Measurements from ENCODE around the gene DNMT3B. TPM values are rescaled to one million over a fixed set of nuclear protein-coding genes. Genes with fewer than 3 reads are reported as not detected.

Gene DNMT3B
- total and polyA plus RNA-seq, 2 donors (not counting 1 experiment from before 2014, with no cell fraction given): 0.15 to 0.47 TPM

DNA sequence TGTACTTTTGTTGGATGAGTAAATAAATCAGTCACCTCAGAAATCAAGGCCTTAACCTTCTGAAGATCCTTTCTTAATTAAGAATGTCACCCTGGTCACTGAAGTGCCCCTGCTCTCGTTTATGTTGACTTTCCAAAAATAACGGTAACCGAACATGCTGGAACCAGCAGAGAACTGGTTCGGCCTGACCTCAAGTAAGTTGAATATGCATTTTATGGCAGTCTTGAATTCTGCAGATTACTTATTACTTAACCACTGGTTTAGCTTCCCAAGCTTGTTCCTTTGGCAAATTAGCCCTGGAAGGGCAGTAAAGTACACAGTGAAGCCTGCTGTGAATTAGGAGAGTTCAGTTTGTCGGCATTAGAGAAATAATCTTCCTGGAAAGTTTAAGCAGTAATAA, 69.8 kb downstream of the DNMT3B start:
- ChIA-PET POLR2A (interaction anchor here (0.7 kb wide), 1 partner anchor 1162 kb away, joined by 5 read pairs; the partner anchor contains the start of gene RALY), CTCF (no interaction called here)
- Histone ChIP-seq H3K4me3 (ENCODE audit: control extremely low read depth in 1 of 5, extremely low read depth in 1 of 5, insufficient read depth in 1 of 5, low read depth in 2 of 5, low read length in 4 of 5) (no peak overlapping the region), H3K4me1 (ENCODE audit: control insufficient read depth in 2 of 2, insufficient read depth in 2 of 2, low read length in 2 of 2) (no peaks in the 10 kb centered on the region), H3K4me2 (replicated peaks; ENCODE audit: low read depth, low read length, poor library complexity, severe bottlenecking) (no peak overlapping the region), H3K27ac (ENCODE audit: low read length in 2 of 2) (no peak overlapping the region), H3K27me3 (replicated peaks in 1 of 4; ENCODE audit: control extremely low read depth in 1 of 4, control insufficient read depth in 3 of 4, insufficient read depth in 4 of 4, low read length in 3 of 4) (no peaks in the 10 kb centered on the region), H3K79me2 (ENCODE audit: control insufficient read depth, insufficient read depth, low read length) (peaks cover 84% of the 10 kb centered on the region), H3K9me3 (ENCODE audit: control extremely low read depth in 1 of 3, control insufficient read depth in 2 of 3, insufficient read depth in 1 of 3, low read length in 2 of 3) (no peaks in the 10 kb centered on the region), H4K20me1 (ENCODE audit: control insufficient read depth, insufficient read depth, low read length, poor library complexity, severe bottlenecking) (peaks cover 80% of the 10 kb centered on the region), H3K36me3 (replicated peaks in 1 of 2; ENCODE audit: control extremely low read depth in 1 of 2, control insufficient read depth in 1 of 2, extremely low read depth in 1 of 2, insufficient read depth in 2 of 2, low read length in 1 of 2) (peaks cover 15 to 62% of the 10 kb centered on the region in 2 experiments), H2AFZ (ENCODE audit: insufficient read depth, low read depth, low read length, poor library complexity, severe bottlenecking) (no peak overlapping the region), H3K9ac (ENCODE audit: low read length) (no peak overlapping the region)
- Mint-ChIP-seq H3K27me3 (no peaks in the 10 kb centered on the region), H3K27ac (no peak overlapping the region), H3K4me3 (no peak overlapping the region), H3K9me3 (ENCODE audit: insufficient read depth) (no peaks in the 10 kb centered on the region), H3K4me1 (peaks cover 12% of the 10 kb centered on the region)
- no peak for DNase-seq
- intact Hi-C loops (cut with micrococcal nuclease): no loop called here
- no peak for ATAC-seq (ENCODE audit: low read depth)
- 100% methylated on average over 5 of the region's 5 CpGs for WGBS (ENCODE audit: insufficient coverage)
- TF ChIP-seq, protein P1, sequence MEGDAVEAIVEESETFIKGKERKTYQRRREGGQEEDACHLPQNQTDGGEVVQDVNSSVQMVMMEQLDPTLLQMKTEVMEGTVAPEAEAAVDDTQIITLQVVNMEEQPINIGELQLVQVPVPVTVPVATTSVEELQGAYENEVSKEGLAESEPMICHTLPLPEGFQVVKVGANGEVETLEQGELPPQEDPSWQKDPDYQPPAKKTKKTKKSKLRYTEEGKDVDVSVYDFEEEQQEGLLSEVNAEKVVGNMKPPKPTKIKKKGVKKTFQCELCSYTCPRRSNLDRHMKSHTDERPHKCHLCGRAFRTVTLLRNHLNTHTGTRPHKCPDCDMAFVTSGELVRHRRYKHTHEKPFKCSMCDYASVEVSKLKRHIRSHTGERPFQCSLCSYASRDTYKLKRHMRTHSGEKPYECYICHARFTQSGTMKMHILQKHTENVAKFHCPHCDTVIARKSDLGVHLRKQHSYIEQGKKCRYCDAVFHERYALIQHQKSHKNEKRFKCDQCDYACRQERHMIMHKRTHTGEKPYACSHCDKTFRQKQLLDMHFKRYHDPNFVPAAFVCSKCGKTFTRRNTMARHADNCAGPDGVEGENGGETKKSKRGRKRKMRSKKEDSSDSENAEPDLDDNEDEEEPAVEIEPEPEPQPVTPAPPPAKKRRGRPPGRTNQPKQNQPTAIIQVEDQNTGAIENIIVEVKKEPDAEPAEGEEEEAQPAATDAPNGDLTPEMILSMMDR (IDR thresholded peaks at IDR 0.05): no peak
- no peak for TF ChIP-seq EZH2 (IDR thresholded peaks at IDR 0.05; ENCODE audit: borderline replicate concordance, insufficient read depth, low read depth, low read length, poor library complexity, severe bottlenecking)

DNA sequence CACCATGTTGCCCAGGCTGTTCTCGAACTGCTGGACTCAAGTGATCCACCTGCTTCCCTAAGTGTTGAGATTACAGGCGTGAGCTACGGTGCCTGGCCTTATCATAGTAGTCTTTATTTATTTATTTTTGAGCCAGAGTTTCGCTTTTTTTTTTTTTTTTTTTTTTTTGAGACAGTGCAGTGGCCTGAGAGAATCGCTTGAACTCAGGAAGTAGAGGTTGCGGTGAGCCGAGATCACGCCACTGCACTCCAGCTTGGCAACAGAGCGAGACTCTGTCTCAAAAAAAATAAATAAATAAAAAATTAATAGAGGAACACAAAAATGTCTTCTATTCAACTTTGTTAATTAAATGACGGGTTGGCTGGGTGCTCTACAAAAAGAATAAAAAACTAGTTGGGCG, 70.5 kb downstream of the DNMT3B start:
- Mint-ChIP-seq H3K4me3 (no peak overlapping the region), H3K4me1 (peaks cover 12% of the 10 kb centered on the region), H3K27me3 (no peaks in the 10 kb centered on the region), H3K27ac (no peak overlapping the region), H3K9me3 (ENCODE audit: insufficient read depth) (no peaks in the 10 kb centered on the region)
- Histone ChIP-seq H3K9ac (ENCODE audit: low read length) (no peak overlapping the region), H3K4me2 (replicated peaks; ENCODE audit: low read depth, low read length, poor library complexity, severe bottlenecking) (no peak overlapping the region), H3K27me3 (replicated peaks in 1 of 4; ENCODE audit: control extremely low read depth in 1 of 4, control insufficient read depth in 3 of 4, insufficient read depth in 4 of 4, low read length in 3 of 4) (no peaks in the 10 kb centered on the region), H3K9me3 (ENCODE audit: control extremely low read depth in 1 of 3, control insufficient read depth in 2 of 3, insufficient read depth in 1 of 3, low read length in 2 of 3) (no peaks in the 10 kb centered on the region), H4K20me1 (ENCODE audit: control insufficient read depth, insufficient read depth, low read length, poor library complexity, severe bottlenecking) (peaks cover 79% of the 10 kb centered on the region), H2AFZ (ENCODE audit: insufficient read depth, low read depth, low read length, poor library complexity, severe bottlenecking) (no peak overlapping the region), H3K36me3 (replicated peaks in 1 of 2; ENCODE audit: control extremely low read depth in 1 of 2, control insufficient read depth in 1 of 2, extremely low read depth in 1 of 2, insufficient read depth in 2 of 2, low read length in 1 of 2) (peaks cover 15 to 67% of the 10 kb centered on the region in 2 experiments), H3K4me1 (ENCODE audit: control insufficient read depth in 2 of 2, insufficient read depth in 2 of 2, low read length in 2 of 2) (no peaks in the 10 kb centered on the region), H3K4me3 (ENCODE audit: control extremely low read depth in 1 of 5, extremely low read depth in 1 of 5, insufficient read depth in 1 of 5, low read depth in 2 of 5, low read length in 4 of 5) (no peak overlapping the region), H3K27ac (ENCODE audit: low read length in 2 of 2) (no peak overlapping the region), H3K79me2 (ENCODE audit: control insufficient read depth, insufficient read depth, low read length) (peaks cover 83% of the 10 kb centered on the region)
- 100% methylated on average over 1 of the region's 11 CpGs for WGBS (ENCODE audit: insufficient coverage)
- ChIA-PET CTCF (no interaction called here), POLR2A (no interaction called here)
- TF ChIP-seq, protein P1 (IDR thresholded peaks at IDR 0.05): no peak
- no peak for TF ChIP-seq EZH2 (IDR thresholded peaks at IDR 0.05; ENCODE audit: borderline replicate concordance, insufficient read depth, low read depth, low read length, poor library complexity, severe bottlenecking)
- ATAC-seq (ENCODE audit: low read depth) (no peak), DNase-seq (no peak)
- intact Hi-C loops (cut with micrococcal nuclease): no loop called here
